ENCODE results near the gene EDN2.

Gene EDN2

GRCh38 chr1:41489561-41489960, 5.1 kb upstream of the EDN2 start:
- POLR2A ChIA-PET = no interaction called here
- no peaks in the 10 kb centered on the region for H3K9me3 ChIP-seq (ENCODE audit: control extremely low read depth in 1 of 5, control insufficient read depth in 4 of 5, insufficient read depth in 2 of 5, low read depth in 1 of 5, low read length in 4 of 5)

GRCh38 chr1:41488040-41488951, 3.8 kb upstream of the EDN2 start:
- H3K27me3 ChIP-seq (replicated peaks in 2 of 5; ENCODE audit: control insufficient read depth in 4 of 5, insufficient read depth in 5 of 5, low read length in 4 of 5) = peaks cover 0 to 17% (median 5%) of the 10 kb centered on the region in 5 experiments
- H3K4me1 ChIP-seq (ENCODE audit: control extremely low read depth in 1 of 4, control insufficient read depth in 4 of 4, insufficient read depth in 4 of 4, low read length in 3 of 4) = peaks cover 0 to 9% (median 5%) of the 10 kb centered on the region in 4 experiments
- DNase-seq = no peak
- ChIA-PET CTCF (interaction anchor here (2.0 kb wide), 1 partner anchor 56 kb away, joined by 6 read pairs; no protein-coding TSS in a partner anchor), POLR2A (no interaction called here)
- H3K27ac ChIP-seq (ENCODE audit: insufficient read depth in 1 of 2, low read depth in 1 of 2, low read length in 2 of 2, poor library complexity in 1 of 2, severe bottlenecking in 2 of 2) = no peak overlapping the region
- H3K4me3 ChIP-seq (ENCODE audit: control insufficient read depth in 1 of 7, extremely low read depth in 1 of 7, insufficient read depth in 4 of 7, low read depth in 2 of 7, low read length in 6 of 7) = no peak overlapping the region
- H3K9me3 ChIP-seq (ENCODE audit: control extremely low read depth in 1 of 5, control insufficient read depth in 4 of 5, insufficient read depth in 2 of 5, low read depth in 1 of 5, low read length in 4 of 5) = no peaks in the 10 kb centered on the region
- H3K36me3 ChIP-seq (ENCODE audit: control insufficient read depth in 4 of 4, insufficient read depth in 4 of 4, low read length in 3 of 4) = no peaks in the 10 kb centered on the region
- WGBS (ENCODE audit: insufficient coverage) = 98% methylated on average over 7 of the region's 11 CpGs

More at GRCh38 chr1:41489561-41489960, 5.1 kb upstream of the EDN2 start:
- no peak overlapping the region for H3K4me3 ChIP-seq (ENCODE audit: control insufficient read depth in 1 of 7, extremely low read depth in 1 of 7, insufficient read depth in 4 of 7, low read depth in 2 of 7, low read length in 6 of 7)
- CTCF ChIA-PET = interaction anchor here (0.6 to 0.9 kb wide), 2 partner anchors 29 to 89 kb away, joined by 3 read pairs; no protein-coding TSS in a partner anchor
- H3K36me3 ChIP-seq (ENCODE audit: control insufficient read depth in 4 of 4, insufficient read depth in 4 of 4, low read length in 3 of 4) = no peaks in the 10 kb centered on the region
- H3K27me3 ChIP-seq (replicated peaks in 2 of 5; ENCODE audit: control insufficient read depth in 4 of 5, insufficient read depth in 5 of 5, low read length in 4 of 5) = peaks cover 0 to 20% (median 5%) of the 10 kb centered on the region in 5 experiments
- no peak for DNase-seq
- no peak overlapping the region for H3K27ac ChIP-seq (ENCODE audit: insufficient read depth in 1 of 2, low read depth in 1 of 2, low read length in 2 of 2, poor library complexity in 1 of 2, severe bottlenecking in 2 of 2)
- 81% methylated on average over 5 of the region's 5 CpGs for WGBS (ENCODE audit: insufficient coverage)
- H3K4me1 ChIP-seq (ENCODE audit: control extremely low read depth in 1 of 4, control insufficient read depth in 4 of 4, insufficient read depth in 4 of 4, low read length in 3 of 4) = peaks cover 0 to 9% (median 5%) of the 10 kb centered on the region in 4 experiments

GRCh38 chr1:41487126-41488039, 2.9 kb upstream of the EDN2 start:
- POLR2A ChIA-PET = no interaction called here
- Histone ChIP-seq H3K9me3 (ENCODE audit: control extremely low read depth in 1 of 5, control insufficient read depth in 4 of 5, insufficient read depth in 2 of 5, low read depth in 1 of 5, low read length in 4 of 5) (no peaks in the 10 kb centered on the region), H3K4me3 (ENCODE audit: control insufficient read depth in 1 of 7, extremely low read depth in 1 of 7, insufficient read depth in 4 of 7, low read depth in 2 of 7, low read length in 6 of 7) (peak overlapping the region in 2 of 7 experiments; percentile 19 to 27), H3K27ac (ENCODE audit: insufficient read depth in 1 of 2, low read depth in 1 of 2, low read length in 2 of 2, poor library complexity in 1 of 2, severe bottlenecking in 2 of 2) (no peak overlapping the region), H3K36me3 (ENCODE audit: control insufficient read depth in 4 of 4, insufficient read depth in 4 of 4, low read length in 3 of 4) (no peaks in the 10 kb centered on the region), H3K27me3 (replicated peaks in 2 of 5; ENCODE audit: control insufficient read depth in 4 of 5, insufficient read depth in 5 of 5, low read length in 4 of 5) (peaks cover 0 to 17% (median 5%) of the 10 kb centered on the region in 5 experiments), H3K4me1 (ENCODE audit: control extremely low read depth in 1 of 4, control insufficient read depth in 4 of 4, insufficient read depth in 4 of 4, low read length in 3 of 4) (peaks cover 0 to 9% (median 5%) of the 10 kb centered on the region in 4 experiments)
- peak in 1 of 3 donors; percentile 9 for DNase-seq
- CTCF ChIA-PET = interaction anchor here (2.0 kb wide), 1 partner anchor 55 kb away, joined by 6 read pairs; no protein-coding TSS in a partner anchor
- WGBS (ENCODE audit: insufficient coverage) = 56% methylated on average over 10 of the region's 16 CpGs

- H3K4me1 ChIP-seq (ENCODE audit: control extremely low read depth in 1 of 4, control insufficient read depth in 4 of 4, insufficient read depth in 4 of 4, low read length in 3 of 4) = peaks cover 0 to 9% (median 5%) of the 10 kb centered on the region in 4 experiments
- 14% methylated on average over 17 of the region's 23 CpGs for WGBS (ENCODE audit: insufficient coverage)
These were observed 2.1 kb upstream of the EDN2 start for GRCh38 chr1:41486371-41487125.

GRCh38 chr1:41486053-41486370, 1.5 kb upstream of the EDN2 start:
- ChIA-PET POLR2A (no interaction called here), CTCF (interaction anchor here (1.6 kb wide), 1 partner anchor 9 kb away, joined by 3 read pairs; no protein-coding TSS in a partner anchor)
- no peaks in the 10 kb centered on the region for H3K36me3 ChIP-seq (ENCODE audit: control insufficient read depth in 4 of 4, insufficient read depth in 4 of 4, low read length in 3 of 4)
- H3K4me1 ChIP-seq (ENCODE audit: control extremely low read depth in 1 of 4, control insufficient read depth in 4 of 4, insufficient read depth in 4 of 4, low read length in 3 of 4) = peaks cover 0 to 9% (median 5%) of the 10 kb centered on the region in 4 experiments
- DNase-seq = no peak
- H3K4me3 ChIP-seq (ENCODE audit: control insufficient read depth in 1 of 7, extremely low read depth in 1 of 7, insufficient read depth in 4 of 7, low read depth in 2 of 7, low read length in 6 of 7) = no peak overlapping the region
- 80% methylated on average over 4 of the region's 4 CpGs for WGBS (ENCODE audit: insufficient coverage)
- peaks cover 0 to 17% (median 5%) of the 10 kb centered on the region in 5 experiments for H3K27me3 ChIP-seq (replicated peaks in 2 of 5; ENCODE audit: control insufficient read depth in 4 of 5, insufficient read depth in 5 of 5, low read length in 4 of 5)
- no peaks in the 10 kb centered on the region for H3K9me3 ChIP-seq (ENCODE audit: control extremely low read depth in 1 of 5, control insufficient read depth in 4 of 5, insufficient read depth in 2 of 5, low read depth in 1 of 5, low read length in 4 of 5)
- H3K27ac ChIP-seq (ENCODE audit: insufficient read depth in 1 of 2, low read depth in 1 of 2, low read length in 2 of 2, poor library complexity in 1 of 2, severe bottlenecking in 2 of 2) = no peak overlapping the region

More at GRCh38 chr1:41486371-41487125, 2.1 kb upstream of the EDN2 start:
- POLR2A ChIA-PET = no interaction called here
- Histone ChIP-seq H3K36me3 (ENCODE audit: control insufficient read depth in 4 of 4, insufficient read depth in 4 of 4, low read length in 3 of 4) (no peaks in the 10 kb centered on the region), H3K27ac (ENCODE audit: insufficient read depth in 1 of 2, low read depth in 1 of 2, low read length in 2 of 2, poor library complexity in 1 of 2, severe bottlenecking in 2 of 2) (no peak overlapping the region), H3K9me3 (ENCODE audit: control extremely low read depth in 1 of 5, control insufficient read depth in 4 of 5, insufficient read depth in 2 of 5, low read depth in 1 of 5, low read length in 4 of 5) (no peaks in the 10 kb centered on the region), H3K4me3 (ENCODE audit: control insufficient read depth in 1 of 7, extremely low read depth in 1 of 7, insufficient read depth in 4 of 7, low read depth in 2 of 7, low read length in 6 of 7) (peak overlapping the region in 4 of 7 experiments; percentile 6 to 27 (median 16)), H3K27me3 (replicated peaks in 2 of 5; ENCODE audit: control insufficient read depth in 4 of 5, insufficient read depth in 5 of 5, low read length in 4 of 5) (peaks cover 0 to 17% (median 5%) of the 10 kb centered on the region in 5 experiments)
- CTCF ChIA-PET = interaction anchor here (2.0 kb wide), 1 partner anchor 54 kb away, joined by 6 read pairs; no protein-coding TSS in a partner anchor
- peak in 1 of 3 donors; percentile 7 for DNase-seq

GRCh38 chr1:41485605-41486004, 1.1 kb upstream of the EDN2 start:
- Histone ChIP-seq H3K27ac (ENCODE audit: insufficient read depth in 1 of 2, low read depth in 1 of 2, low read length in 2 of 2, poor library complexity in 1 of 2, severe bottlenecking in 2 of 2) (no peak overlapping the region), H3K4me3 (ENCODE audit: control insufficient read depth in 1 of 7, extremely low read depth in 1 of 7, insufficient read depth in 4 of 7, low read depth in 2 of 7, low read length in 6 of 7) (no peak overlapping the region), H3K36me3 (ENCODE audit: control insufficient read depth in 4 of 4, insufficient read depth in 4 of 4, low read length in 3 of 4) (no peaks in the 10 kb centered on the region), H3K4me1 (ENCODE audit: control extremely low read depth in 1 of 4, control insufficient read depth in 4 of 4, insufficient read depth in 4 of 4, low read length in 3 of 4) (peaks cover 0 to 9% (median 5%) of the 10 kb centered on the region in 4 experiments), H3K27me3 (replicated peaks in 2 of 5; ENCODE audit: control insufficient read depth in 4 of 5, insufficient read depth in 5 of 5, low read length in 4 of 5) (peaks cover 0 to 17% (median 5%) of the 10 kb centered on the region in 5 experiments), H3K9me3 (ENCODE audit: control extremely low read depth in 1 of 5, control insufficient read depth in 4 of 5, insufficient read depth in 2 of 5, low read depth in 1 of 5, low read length in 4 of 5) (no peaks in the 10 kb centered on the region)
- ChIA-PET POLR2A (no interaction called here), CTCF (interaction anchor here (0.9 to 2.1 kb wide), 4 partner anchors 8 to 53 kb away, joined by 3 to 6 read pairs (median 4); no protein-coding TSS in a partner anchor)
- WGBS (ENCODE audit: insufficient coverage) = 72% methylated on average over 5 of the region's 5 CpGs
- no peak for DNase-seq

All from common myeloid progenitor, CD34-positive (primary cell).